Parathyroid adenoma (tissue), 2 donors: ENCODE measurements around the gene TMEM125.

Experiments used
- H2AFZ ChIP-seq: fragments of 300-600 bp; sonication (generic); one replicate; pipeline ENCODE4 v1.7.0; 2017; ENCODE audit warnings: antibody characterized with exemption, mild to moderate bottlenecking
- H3K27ac ChIP-seq: fragments of 300-600 bp; sonication (generic); one replicate; pipeline ENCODE4 v1.7.0; 2017
- H3K27me3 ChIP-seq: fragments of 300-600 bp; sonication (generic); one replicate; pipeline ENCODE4 v1.7.0; 2017; ENCODE audit warnings: low read length; ENCODE audit not compliant: control insufficient read depth, insufficient read depth
- H3K36me3 ChIP-seq: fragments of 300-600 bp; sonication (generic); one replicate; pipeline ENCODE4 v1.7.0; 2017; ENCODE audit warnings: low read length; ENCODE audit not compliant: control insufficient read depth, insufficient read depth
- H3K4me1 ChIP-seq: fragments of 300-600 bp; sonication (generic); one replicate; pipeline ENCODE4 v1.7.0; 2017; ENCODE audit warnings: control low read depth
- H3K4me2 ChIP-seq: fragments of 300-600 bp; sonication (generic); one replicate; pipeline ENCODE4 v1.7.0; 2017; ENCODE audit warnings: low read length
- H3K4me3 ChIP-seq: fragments of 300-600 bp; sonication (generic); one replicate; pipeline ENCODE4 v1.7.0; 2017; ENCODE audit warnings: low read depth, low read length
- H3K79me2 ChIP-seq: fragments of 300-600 bp; sonication (generic); one replicate; pipeline ENCODE4 v1.7.0; 2017; ENCODE audit warnings: control low read depth
- H3K9ac ChIP-seq: fragments of 300-600 bp; sonication (generic); one replicate; pipeline ENCODE4 v1.7.0; 2017; ENCODE audit warnings: mild to moderate bottlenecking
- H3K9me3 ChIP-seq: fragments of 300-600 bp; sonication (generic); one replicate; pipeline ENCODE4 v1.7.0; 2017; ENCODE audit warnings: low read length; ENCODE audit not compliant: control insufficient read depth
- TF ChIP-seq, protein P1 (sequence below): fragments of 300-600 bp; sonication (generic); IDR thresholded peaks from one replicate; pipeline ENCODE4 v1.7.0; 2017; ENCODE audit warnings: antibody characterized with exemption, mild to moderate bottlenecking
- donor health status: primary hyperparathyroidism.

Gene TMEM125

GRCh38 chr1:43269627-43270375 is at the start of gene TMEM125:
TMEM125 (plus strand) TSS chr1:43269983; CDS start chr1:43272723, 2,740 bp downstream.
- Histone ChIP-seq H3K4me3 (peak within 1 kb of the TSS; percentile 61), H3K4me2 (peak within 1 kb of the TSS; percentile 64), H3K4me1 (peaks cover 2% of the 10 kb centered on the region), H3K9ac (no peak within 1 kb of the TSS), H2AFZ (peak within 1 kb of the TSS; percentile 64), H3K9me3 (no peaks in the 10 kb centered on the region), H3K27me3 (no peaks in the 10 kb centered on the region), H3K36me3 (no peaks in the 10 kb centered on the region), H3K27ac (no peak within 1 kb of the TSS), H3K79me2 (no peaks in the 10 kb centered on the region)
- TF ChIP-seq, protein P1, sequence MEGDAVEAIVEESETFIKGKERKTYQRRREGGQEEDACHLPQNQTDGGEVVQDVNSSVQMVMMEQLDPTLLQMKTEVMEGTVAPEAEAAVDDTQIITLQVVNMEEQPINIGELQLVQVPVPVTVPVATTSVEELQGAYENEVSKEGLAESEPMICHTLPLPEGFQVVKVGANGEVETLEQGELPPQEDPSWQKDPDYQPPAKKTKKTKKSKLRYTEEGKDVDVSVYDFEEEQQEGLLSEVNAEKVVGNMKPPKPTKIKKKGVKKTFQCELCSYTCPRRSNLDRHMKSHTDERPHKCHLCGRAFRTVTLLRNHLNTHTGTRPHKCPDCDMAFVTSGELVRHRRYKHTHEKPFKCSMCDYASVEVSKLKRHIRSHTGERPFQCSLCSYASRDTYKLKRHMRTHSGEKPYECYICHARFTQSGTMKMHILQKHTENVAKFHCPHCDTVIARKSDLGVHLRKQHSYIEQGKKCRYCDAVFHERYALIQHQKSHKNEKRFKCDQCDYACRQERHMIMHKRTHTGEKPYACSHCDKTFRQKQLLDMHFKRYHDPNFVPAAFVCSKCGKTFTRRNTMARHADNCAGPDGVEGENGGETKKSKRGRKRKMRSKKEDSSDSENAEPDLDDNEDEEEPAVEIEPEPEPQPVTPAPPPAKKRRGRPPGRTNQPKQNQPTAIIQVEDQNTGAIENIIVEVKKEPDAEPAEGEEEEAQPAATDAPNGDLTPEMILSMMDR, result no peak

- no peak overlapping the region for H3K4me2 ChIP-seq
- no peak overlapping the region for H3K9ac ChIP-seq
- H3K4me1 ChIP-seq, result no peaks in the 10 kb centered on the region
- no peak overlapping the region for H2AFZ ChIP-seq
- H3K9me3 ChIP-seq, result no peaks in the 10 kb centered on the region
- no peaks in the 10 kb centered on the region for H3K36me3 ChIP-seq
- H3K79me2 ChIP-seq, result no peaks in the 10 kb centered on the region
- H3K4me3 ChIP-seq, result no peak overlapping the region
- TF ChIP-seq, protein P1, result no peak
- no peaks in the 10 kb centered on the region for H3K27me3 ChIP-seq
- H3K27ac ChIP-seq, result no peak overlapping the region
These were observed 48.6 kb upstream of the TMEM125 start for GRCh38 chr1:43220905-43221778.

DNA sequence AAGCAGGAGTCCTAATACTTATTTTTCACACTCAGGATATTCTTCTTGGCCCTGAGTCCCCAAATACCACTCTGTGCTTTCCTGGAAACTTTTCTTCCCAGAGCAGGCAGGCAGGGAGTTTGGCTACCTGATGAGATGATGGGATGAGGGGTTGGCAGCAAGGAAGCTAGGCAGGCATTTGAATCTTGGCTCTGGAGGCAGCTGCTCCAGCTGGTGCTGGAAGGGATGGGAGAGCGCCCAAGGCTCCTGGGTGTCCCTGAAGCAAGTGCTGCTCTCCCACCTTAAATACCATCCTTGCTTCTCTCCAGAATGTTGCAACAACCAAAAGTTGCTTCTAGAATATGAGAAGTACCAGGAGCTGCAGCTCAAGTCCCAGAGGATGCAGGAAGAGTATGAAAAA is 48.0 kb upstream of the TMEM125 start:
- Histone ChIP-seq H3K4me2 (no peak overlapping the region), H3K4me1 (no peaks in the 10 kb centered on the region), H3K36me3 (no peaks in the 10 kb centered on the region), H3K9ac (no peak overlapping the region), H2AFZ (no peak overlapping the region), H3K9me3 (no peaks in the 10 kb centered on the region), H3K27me3 (no peaks in the 10 kb centered on the region), H3K27ac (no peak overlapping the region), H3K79me2 (no peaks in the 10 kb centered on the region), H3K4me3 (no peak overlapping the region)
- TF ChIP-seq, protein P1, result no peak

GRCh38 chr1:43222879-43223278 is 46.9 kb upstream of the TMEM125 start:
- no peaks in the 10 kb centered on the region for H3K4me1 ChIP-seq
- no peak overlapping the region for H3K4me2 ChIP-seq
- H3K9me3 ChIP-seq, result no peaks in the 10 kb centered on the region
- no peak overlapping the region for H3K9ac ChIP-seq
- no peak overlapping the region for H3K27ac ChIP-seq
- no peak overlapping the region for H2AFZ ChIP-seq
- no peaks in the 10 kb centered on the region for H3K27me3 ChIP-seq
- no peaks in the 10 kb centered on the region for H3K79me2 ChIP-seq
- H3K36me3 ChIP-seq, result no peaks in the 10 kb centered on the region
- H3K4me3 ChIP-seq, result no peak overlapping the region
- TF ChIP-seq, protein P1, result no peak
